D721Med (cell line): ENCODE measurements around the gene NCAM1.

Experiments used
- DNase-seq: peaks from one replicate; pipeline ENCODE4 v3.0.0; 2011; ENCODE audit warnings: low spot score; ENCODE audit not compliant: insufficient read length
- FAIRE-seq: peaks from 2 replicates; lab custom pipeline; 2011; peaks lifted over from hg19 to GRCh38; lab: Jason Lieb, UNC
- CTCF ChIP-seq: IDR thresholded peaks from 2 replicates; pipeline ENCODE4 v1.5.1; 2012; ENCODE audit warnings: mild to moderate bottlenecking, control low read depth; ENCODE audit not compliant: insufficient read depth; ENCODE audit errors: missing control alignments

NCAM1 gene

GRCh38 chr11:113137713-113138529 lies 176.7 kb downstream of the NCAM1 start:
- no peak for FAIRE-seq
- DNase-seq = no peak
- no peak for TF ChIP-seq CTCF

DNA sequence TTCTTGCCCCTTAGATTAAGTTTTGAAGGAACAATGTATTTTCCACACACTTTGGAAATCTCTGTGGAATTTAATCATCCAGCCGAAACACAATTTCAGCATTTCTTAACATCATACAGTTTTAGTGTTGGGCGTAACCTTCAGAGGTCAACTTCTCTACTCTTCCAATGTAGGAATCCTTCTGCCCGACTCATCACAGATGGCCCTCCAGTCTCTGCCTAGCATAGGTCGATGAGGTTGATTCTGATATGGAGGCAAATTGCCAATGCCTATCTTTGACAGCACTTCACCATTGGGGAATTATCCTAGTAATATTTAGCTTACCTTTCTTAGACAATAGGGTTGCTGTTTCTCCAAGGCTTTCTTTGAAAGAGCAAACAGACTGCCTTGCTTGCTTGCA lies 177.5 kb downstream of the NCAM1 start:
- TF ChIP-seq CTCF = no peak
- FAIRE-seq = no peak
- no peak for DNase-seq

DNA sequence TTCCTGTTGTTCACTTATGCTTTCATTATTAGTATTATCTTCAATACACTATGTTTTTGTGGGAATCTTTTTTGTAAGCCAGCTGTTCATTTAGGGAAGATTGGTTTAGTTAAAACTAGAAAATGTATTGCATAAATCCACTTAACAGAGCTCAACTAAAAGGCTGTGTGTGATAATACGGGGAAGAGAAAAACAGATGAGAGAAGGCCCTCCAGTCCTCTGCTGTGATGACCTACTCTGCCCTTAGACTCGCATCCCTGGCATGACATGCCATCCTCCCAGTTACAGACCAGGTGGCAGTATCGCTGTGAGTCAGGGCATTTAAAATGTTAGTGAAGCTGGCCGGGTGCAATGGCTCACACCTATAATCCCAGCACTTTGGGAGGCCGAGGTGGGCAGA lies 179.8 kb downstream of the NCAM1 start:
- no peak for FAIRE-seq
- DNase-seq = no peak
- TF ChIP-seq CTCF = no peak

DNA sequence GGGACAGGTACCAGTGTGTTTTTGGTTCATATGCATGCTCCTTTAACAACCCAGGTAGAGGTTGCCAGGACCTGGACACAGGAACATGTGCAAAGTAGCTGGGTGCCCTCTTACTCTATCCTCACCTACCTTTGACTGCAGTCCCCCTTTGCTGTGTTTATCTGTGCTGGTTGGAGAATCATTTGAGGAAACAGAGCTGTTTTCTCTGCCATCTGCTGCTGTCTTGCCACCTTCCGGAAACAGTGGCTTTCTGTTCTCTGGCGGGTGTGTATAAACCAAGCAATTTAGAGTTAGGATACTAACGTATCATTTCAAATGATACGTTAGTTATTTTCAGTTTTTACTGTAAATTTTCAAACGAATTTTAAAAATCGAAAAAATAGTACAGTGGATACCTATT lies 181.3 kb downstream of the NCAM1 start:
- no peak for FAIRE-seq
- no peak for TF ChIP-seq CTCF
- no peak for DNase-seq

DNA sequence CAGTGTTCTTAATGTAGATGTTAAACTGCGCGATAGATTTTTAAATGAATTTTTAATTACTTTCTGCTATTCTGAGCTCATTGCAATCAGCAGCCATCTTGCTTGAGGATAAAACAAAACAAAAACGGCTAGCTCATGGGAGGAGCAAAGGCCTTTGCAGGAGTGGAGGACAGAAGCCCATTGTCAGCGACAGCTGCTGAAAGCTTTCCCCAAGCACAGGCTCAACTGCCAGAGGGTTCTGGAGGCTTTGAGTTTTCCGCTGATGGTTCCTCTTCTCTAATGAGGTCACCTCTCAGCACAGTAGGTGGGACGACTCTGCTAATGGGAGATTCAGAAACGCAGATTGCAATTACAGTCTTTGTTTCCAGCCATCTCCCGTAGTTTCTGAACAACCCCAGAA lies 186.0 kb downstream of the NCAM1 start:
- no peak for FAIRE-seq
- no peak for DNase-seq
- no peak for TF ChIP-seq CTCF

DNA sequence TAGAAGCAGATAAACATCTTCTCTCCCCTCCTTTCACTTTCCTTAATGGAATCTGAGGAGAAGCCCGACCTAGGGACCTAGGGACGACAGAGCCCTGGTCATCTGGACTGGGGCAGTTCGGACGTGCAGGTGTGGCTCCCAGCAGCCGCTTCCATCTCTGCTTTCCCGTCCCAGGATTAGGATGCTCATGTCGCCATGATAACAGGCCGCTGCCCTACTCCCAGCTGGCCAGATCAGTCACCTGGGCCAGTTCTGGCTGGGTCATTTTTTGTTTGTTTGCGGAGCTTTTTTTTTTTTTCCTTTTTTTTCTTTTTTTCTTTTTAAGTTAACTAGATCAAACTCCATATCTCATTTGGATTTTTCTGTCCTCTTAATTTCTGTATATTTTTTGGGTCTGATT lies 186.9 kb downstream of the NCAM1 start:
- no peak for DNase-seq
- no peak for FAIRE-seq
- no peak for TF ChIP-seq CTCF

- FAIRE-seq (no peak), DNase-seq (no peak)
- TF ChIP-seq CTCF = no peak
These were observed 187.4 kb downstream of the NCAM1 start for GRCh38 chr11:113148652-113149051.
